ENCODE data around the gene PIGZ.
"Not testable (repeated sequence)": the region's sequence is repeated elsewhere in the genome, so short reads cannot be mapped to it uniquely, and the experiment has no call there.

Gene PIGZ

GRCh38 chr3:196947860-196948441, 20.7 kb downstream of the PIGZ start:
- DNase-seq: no peak

- no peak for DNase-seq
These were observed 21.3 kb downstream of the PIGZ start for GRCh38 chr3:196947136-196947859.

- DNase-seq: not testable (repeated sequence)
These were observed 24.4 kb downstream of the PIGZ start for GRCh38 chr3:196944037-196944790.

DNA sequence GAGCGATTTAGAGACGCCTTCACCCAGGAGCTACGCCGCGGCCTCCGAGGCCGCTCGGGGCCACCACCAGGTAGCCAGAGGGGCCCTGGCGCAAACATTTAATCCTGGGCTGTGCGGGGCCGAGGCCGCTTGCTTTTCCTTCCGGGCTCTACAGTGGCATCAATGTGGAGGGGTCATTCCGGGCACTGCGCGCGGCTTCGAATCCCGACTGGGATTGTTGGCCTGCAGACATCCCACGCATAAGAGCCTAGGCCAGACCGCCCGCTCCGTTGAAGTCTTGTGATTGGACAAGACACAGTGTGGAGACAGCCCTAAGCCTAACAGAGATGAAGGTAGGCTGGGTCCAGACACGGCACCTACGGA, 25.7 kb downstream of the PIGZ start:
- DNase-seq: no peak

DNA sequence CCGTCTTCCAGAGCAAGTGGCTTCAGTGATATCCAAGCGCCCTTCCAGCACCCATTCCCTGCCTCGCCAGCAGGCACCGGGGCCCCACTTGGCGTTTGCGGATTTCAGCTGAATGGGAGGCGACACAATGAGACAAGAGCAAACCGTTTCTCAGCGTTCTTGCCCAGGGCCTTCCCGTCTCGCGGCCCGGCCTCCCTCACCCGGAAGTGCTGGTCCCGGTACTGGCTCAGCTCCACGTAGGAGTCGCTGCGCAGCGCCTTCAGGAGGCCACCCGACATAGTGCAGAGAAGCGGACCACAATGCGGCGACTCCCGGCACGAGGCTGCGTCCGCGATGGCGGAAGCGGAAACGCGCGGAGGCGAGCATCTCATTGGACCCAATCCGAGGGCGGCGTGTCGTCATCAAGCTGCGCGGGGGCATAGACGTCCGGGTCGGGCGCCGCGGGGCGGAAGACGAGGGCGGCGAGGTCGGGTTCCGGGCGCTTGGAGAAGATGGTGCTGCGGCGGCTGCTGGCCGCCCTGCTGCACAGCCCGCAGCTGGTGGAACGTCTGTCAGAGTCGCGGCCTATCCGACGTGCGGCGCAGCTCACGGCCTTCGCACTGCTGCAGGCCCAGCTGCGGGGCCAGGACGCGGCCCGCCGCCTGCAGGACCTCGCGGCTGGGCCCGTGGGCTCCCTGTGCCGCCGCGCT, 26.3 kb downstream of the PIGZ start, which contains the start of gene NCBP2:
Gene NCBP2 (minus strand): TSS at position 303 of the 689 bp plus-strand sequence. CDS start 25 bp downstream, at position 278.
- DNase-seq: peak; percentile 100

DNA sequence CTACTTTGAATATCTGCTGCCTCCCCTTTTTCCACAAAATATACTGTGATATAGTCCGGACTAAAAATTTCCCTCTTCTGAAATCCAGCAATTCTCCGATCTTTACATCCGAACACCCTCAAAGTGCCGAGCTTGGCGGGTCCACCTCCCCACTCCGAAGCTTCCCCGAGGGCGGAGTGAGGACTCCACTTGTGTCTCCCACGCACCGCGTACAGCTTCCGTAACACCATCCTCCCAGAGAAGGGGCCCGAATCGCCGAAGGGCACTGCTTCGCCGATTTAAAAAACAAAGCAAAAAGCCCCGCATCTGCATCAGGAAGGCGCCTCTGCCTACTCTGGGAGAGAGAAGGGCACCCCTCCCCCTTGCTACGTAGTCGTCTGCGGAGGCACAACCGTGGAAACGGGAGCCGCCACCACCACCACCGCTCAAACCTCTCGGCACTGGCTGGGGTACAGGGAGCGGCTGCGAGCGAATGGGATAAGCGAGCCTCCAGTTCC, 26.9 kb downstream of the PIGZ start:
- peak; percentile 55 to 73 for DNase-seq

DNA sequence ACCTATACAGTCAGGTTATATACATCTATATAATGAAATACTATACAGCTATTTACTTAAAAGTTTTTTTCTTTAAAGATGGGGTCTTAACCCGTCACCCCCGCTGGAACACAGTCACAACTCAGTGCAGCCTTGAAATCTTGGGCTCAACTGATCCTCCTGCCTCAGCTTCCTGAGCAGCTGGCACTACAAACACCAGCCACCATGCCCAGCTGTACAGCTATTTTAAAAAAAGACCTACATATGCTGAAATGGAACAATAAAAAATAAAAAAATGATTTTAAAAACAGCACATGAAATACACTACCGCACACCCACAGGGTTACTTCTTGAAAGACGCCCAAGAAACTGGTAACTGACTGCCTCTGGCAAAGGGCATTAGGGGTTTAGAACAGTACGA, 30.1 kb downstream of the PIGZ start:
- no peak for DNase-seq

- no peak for DNase-seq
These were observed 30.5 kb downstream of the PIGZ start for GRCh38 chr3:196938124-196938523.

DNA sequence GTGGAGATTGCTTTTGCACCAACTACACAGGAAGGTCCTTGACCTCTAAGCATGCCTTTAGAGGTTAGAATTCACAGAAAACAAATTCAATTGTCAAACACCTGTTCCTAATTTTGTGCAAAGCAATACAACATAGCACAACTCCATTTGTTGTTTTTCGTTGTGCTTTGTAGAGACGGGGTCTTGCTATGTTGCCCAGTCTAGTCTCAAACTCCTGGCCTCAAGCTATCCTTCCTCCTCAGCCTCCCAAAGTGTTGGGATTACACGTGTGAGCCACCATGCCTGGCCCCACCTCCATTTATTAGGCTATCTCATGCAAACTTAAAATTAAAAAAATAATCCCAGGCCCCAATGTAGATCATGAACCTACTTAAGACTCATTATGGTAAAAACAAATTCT, 32.3 kb downstream of the PIGZ start:
- DNase-seq: no peak

DNA sequence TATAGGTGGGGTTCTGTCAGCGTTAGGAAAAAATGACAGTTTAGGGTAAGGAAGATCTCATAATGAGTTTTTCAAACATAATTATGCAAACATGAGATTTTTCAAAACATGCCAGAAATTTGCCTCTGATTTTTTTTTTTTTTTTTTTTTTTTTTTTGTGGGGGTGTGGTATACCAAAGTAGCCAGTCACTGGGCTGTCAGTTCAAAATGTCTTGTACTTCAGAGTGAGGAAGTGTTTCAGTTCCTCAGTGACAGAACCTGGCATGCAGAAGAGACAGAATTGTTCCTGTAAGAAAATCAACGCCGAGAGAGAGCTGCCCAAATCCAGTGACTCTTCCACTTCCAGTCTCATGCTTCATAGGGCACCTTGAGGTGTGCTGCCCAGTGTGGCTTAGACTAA, 36.0 kb downstream of the PIGZ start:
- no peak for DNase-seq

DNA sequence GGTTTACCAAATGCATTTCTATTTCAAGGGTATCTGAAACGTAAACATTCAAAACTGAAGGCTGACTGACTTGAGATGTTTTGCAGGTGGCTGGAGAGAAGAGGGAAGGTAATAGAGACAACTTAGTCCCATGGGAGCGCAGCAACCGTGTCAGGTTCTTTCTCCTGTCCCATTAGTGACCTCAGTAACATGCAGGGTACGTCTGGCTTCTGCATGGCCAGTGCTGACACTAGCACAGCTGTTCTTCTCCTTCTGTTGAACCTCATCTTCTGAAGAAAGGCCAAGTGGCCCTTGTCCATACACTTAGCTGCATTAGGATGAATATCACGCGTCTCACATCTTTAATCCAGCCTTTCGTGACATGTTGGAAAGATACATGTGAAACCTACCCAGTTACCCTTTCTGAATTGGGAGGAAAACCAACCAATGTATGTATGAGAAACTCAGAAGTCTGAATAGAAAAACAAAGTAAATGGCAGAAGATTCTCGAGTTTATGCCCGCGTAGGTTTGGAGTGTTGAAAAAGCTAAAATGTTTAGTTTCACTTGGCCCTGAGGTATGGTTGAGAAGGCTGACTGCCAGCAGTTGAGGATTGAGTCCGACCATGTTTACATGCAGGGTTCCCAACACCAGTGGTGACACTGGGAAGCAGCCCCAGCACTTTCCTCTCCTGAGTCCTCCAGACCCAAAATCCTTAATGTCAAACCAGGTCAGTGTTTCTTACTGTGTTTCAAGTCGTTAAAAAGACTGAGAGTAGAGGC, 36.6 kb downstream of the PIGZ start:
- DNase-seq: no peak

- no peak for DNase-seq
These were observed 37.5 kb downstream of the PIGZ start for GRCh38 chr3:196931157-196931556.

- no peak for DNase-seq
These were observed 40.8 kb downstream of the PIGZ start for GRCh38 chr3:196927571-196928453.

GRCh38 chr3:196920733-196921132, 47.9 kb downstream of the PIGZ start:
- no peak for DNase-seq

GRCh38 chr3:196918968-196919367, 49.7 kb downstream of the PIGZ start:
- DNase-seq: peak in 1 of 2 experiments; percentile 11

- no peak for DNase-seq
These were observed 51.6 kb downstream of the PIGZ start for GRCh38 chr3:196916995-196917394.

- no peak for DNase-seq
These were observed 52.4 kb downstream of the PIGZ start for GRCh38 chr3:196916221-196916620.

GRCh38 chr3:196915375-196915774, 53.3 kb downstream of the PIGZ start:
- no peak for DNase-seq

DNA sequence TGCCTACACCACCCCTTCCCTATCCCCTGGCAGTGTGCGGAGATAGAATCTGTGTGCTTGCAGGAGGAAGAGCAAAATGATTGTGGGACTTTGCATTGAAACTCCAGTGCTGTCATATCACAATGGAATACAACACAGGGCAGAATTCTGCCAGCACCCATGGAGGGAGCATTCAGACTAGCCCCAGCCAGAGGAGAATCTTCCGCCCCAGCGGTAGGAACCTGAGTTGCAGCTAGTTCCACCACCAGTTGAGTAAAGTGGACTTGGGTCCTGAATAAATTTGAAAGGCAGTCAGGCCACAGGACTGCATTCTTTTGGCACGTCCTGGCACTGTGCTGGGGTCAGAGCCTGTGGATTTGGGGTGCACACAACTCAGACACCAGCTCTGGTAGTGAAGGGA, 53.8 kb downstream of the PIGZ start:
- no peak for DNase-seq

- no peak for DNase-seq
These were observed 64.9 kb downstream of the PIGZ start for GRCh38 chr3:196903740-196904139.

GRCh38 chr3:196902296-196902695, 66.3 kb downstream of the PIGZ start:
- DNase-seq: no peak
